ENCODE results near the gene CRTAC1. TPM values are rescaled to one million over a fixed set of nuclear protein-coding genes. Genes with fewer than 3 reads are reported as not detected.

Gene CRTAC1
- total and polyA plus RNA-seq, 2 donors (not counting 3 experiments of a cell fraction or from before 2014, with no cell fraction given) = 1.4 to 3.0 TPM

DNA sequence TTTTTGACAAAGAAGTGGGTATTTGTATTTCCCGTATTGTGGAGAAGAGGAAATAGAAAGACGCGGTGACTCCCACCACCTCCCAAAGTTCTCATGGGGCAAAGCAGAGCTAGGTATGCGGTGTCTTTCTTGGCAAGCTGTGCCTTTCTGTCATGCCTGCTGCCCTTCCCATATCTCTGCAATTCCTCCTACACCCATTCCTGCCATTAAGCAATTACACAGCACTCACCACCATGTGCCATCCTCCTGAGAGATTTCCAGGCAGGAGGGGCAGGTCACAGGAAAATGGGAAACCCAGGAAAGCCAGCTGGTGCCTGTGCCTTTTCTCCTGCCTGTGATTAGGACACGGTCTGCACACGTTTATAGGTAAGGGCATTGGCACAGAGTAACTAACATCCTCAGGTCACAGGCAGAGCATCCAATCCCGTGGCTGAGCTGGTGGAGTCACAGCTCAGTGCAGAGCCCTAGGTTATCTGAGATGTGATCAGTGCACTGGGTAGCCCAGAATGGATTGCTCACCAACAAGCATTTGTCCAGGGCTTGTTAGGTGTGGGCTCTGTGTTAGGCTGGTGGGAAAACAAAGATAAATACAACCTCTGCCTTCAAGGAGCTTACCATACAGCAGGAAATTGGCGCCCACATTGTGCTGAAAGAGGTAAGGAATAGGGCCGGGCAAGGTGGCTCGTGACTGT lies 9.4 kb upstream of the CRTAC1 start:
- no peak overlapping the region for H3K27ac ChIP-seq (ENCODE audit: insufficient read depth, low read depth, low read length)
- DNase-seq (ENCODE audit: low read depth, low spot score) = no peak
- no TSS peak for BruUV-seq (replicated peaks)
- no peaks in the 10 kb centered on the region for H3K36me3 ChIP-seq (ENCODE audit: control insufficient read depth in 2 of 2, extremely low read depth in 1 of 2, insufficient read depth in 2 of 2, low read length in 2 of 2)
- H3K4me2 ChIP-seq (ENCODE audit: insufficient read depth, low read length) = no peak overlapping the region
- no peak overlapping the region for H3K9ac ChIP-seq (replicated peaks; ENCODE audit: extremely low read depth, insufficient read depth, low read length)
- H2AFZ ChIP-seq (ENCODE audit: low read depth, low read length) = no peak overlapping the region
- FAIRE-seq = no peak
- POLR2A ChIA-PET = no interaction called here
- no peak overlapping the region for H3K4me3 ChIP-seq (replicated peaks in 1 of 3; ENCODE audit: insufficient read depth in 1 of 3, low read depth in 1 of 3, low read length in 3 of 3)
- dilution Hi-C loops (cut with MboI; ENCODE audit: extremely low pct_ligation_motif_present, low sequenced_read_pairs) = no loop called here
- no peaks in the 10 kb centered on the region for H3K4me1 ChIP-seq (ENCODE audit: control insufficient read depth, extremely low read depth, insufficient read depth, low read length)
- intact Hi-C loops (cut with micrococcal nuclease) = no loop called here
- CTCF ChIA-PET = interaction anchor here (0.6 to 10.6 kb wide), 13 partner anchors 8 to 278 kb away, joined by 3 to 540 read pairs (median 18); partner anchors contain the start of gene CRTAC1
- H4K20me1 ChIP-seq (replicated peaks; ENCODE audit: control insufficient read depth, extremely low read depth, insufficient read depth, low read length) = no peaks in the 10 kb centered on the region
- H3K9me3 ChIP-seq (replicated peaks; ENCODE audit: control insufficient read depth, insufficient read depth, low read length) = no peaks in the 10 kb centered on the region
- TF ChIP-seq JUN (IDR thresholded peaks at IDR 0.05; ENCODE audit: borderline replicate concordance, insufficient read depth, insufficient read length, low read depth) (no peak), GATA2 (IDR thresholded peaks at IDR 0.05; ENCODE audit: insufficient read depth, insufficient read length, low read depth, low read length) (no peak), FOS (IDR thresholded peaks at IDR 0.05; ENCODE audit: borderline replicate concordance, insufficient read depth, low read length) (no peak), MYC (IDR thresholded peaks at IDR 0.05; ENCODE audit: low read depth, low read length) (no peak), POLR2AphosphoS5 (IDR thresholded peaks at IDR 0.05; ENCODE audit: insufficient read depth, low read depth, low read length) (no peak), EZH2 (IDR thresholded peaks at IDR 0.05; ENCODE audit: borderline replicate concordance, low read depth, low read length, severe bottlenecking) (no peak), POLR2A (IDR thresholded peaks at IDR 0.05; ENCODE audit: low read depth, low read length) (no peak)
- TF ChIP-seq, protein P1, sequence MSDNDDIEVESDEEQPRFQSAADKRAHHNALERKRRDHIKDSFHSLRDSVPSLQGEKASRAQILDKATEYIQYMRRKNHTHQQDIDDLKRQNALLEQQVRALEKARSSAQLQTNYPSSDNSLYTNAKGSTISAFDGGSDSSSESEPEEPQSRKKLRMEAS (IDR thresholded peaks at IDR 0.05; ENCODE audit: insufficient read depth, insufficient read length) = no peak
- TF ChIP-seq, protein P2, sequence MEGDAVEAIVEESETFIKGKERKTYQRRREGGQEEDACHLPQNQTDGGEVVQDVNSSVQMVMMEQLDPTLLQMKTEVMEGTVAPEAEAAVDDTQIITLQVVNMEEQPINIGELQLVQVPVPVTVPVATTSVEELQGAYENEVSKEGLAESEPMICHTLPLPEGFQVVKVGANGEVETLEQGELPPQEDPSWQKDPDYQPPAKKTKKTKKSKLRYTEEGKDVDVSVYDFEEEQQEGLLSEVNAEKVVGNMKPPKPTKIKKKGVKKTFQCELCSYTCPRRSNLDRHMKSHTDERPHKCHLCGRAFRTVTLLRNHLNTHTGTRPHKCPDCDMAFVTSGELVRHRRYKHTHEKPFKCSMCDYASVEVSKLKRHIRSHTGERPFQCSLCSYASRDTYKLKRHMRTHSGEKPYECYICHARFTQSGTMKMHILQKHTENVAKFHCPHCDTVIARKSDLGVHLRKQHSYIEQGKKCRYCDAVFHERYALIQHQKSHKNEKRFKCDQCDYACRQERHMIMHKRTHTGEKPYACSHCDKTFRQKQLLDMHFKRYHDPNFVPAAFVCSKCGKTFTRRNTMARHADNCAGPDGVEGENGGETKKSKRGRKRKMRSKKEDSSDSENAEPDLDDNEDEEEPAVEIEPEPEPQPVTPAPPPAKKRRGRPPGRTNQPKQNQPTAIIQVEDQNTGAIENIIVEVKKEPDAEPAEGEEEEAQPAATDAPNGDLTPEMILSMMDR (IDR thresholded peaks at IDR 0.05; ENCODE audit: extremely low read depth in 1 of 2, insufficient read depth in 1 of 2, low read depth in 1 of 2, low read length in 2 of 2) = no peak
- H3K79me2 ChIP-seq (ENCODE audit: control insufficient read depth, insufficient read depth, low read length) = no peaks in the 10 kb centered on the region
- H3K9me1 ChIP-seq (replicated peaks; ENCODE audit: control insufficient read depth, extremely low read depth, insufficient read depth, low read length) = no peaks in the 10 kb centered on the region
- H3K27me3 ChIP-seq (ENCODE audit: control insufficient read depth in 2 of 2, insufficient read depth in 2 of 2, low read length in 2 of 2) = peaks cover 17 to 23% of the 10 kb centered on the region in 2 experiments
